Measurements from ENCODE around the gene AEBP2. TPM values are rescaled to one million over a fixed set of nuclear protein-coding genes. Genes with fewer than 3 reads are reported as not detected.

The AEBP2 gene
- total and polyA plus RNA-seq, 9 of the 15 experiments (the other 6 are each of a cell fraction or from before 2014, with no cell fraction given), result 5.7 to 43.7 (median 10.3) TPM

DNA sequence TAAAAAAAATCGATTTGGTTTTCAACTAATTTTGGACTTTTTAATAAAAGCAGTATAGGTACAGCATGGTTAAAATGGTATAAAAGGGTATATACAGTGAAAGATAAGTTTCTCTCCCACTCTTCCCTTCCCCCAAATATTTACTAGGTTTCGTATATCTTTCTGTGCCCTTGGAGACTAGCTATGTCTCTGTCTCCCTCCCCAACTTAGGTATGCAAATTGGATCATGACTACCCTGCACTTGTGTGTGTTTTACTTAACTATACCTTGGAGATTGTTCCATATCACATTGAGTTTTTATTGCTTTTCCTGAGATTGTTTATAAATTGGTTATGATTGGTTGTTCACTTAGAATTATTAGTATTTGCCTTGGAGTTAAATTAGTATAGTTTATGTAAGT, 19.4 kb downstream of the AEBP2 start:
- 69% methylated on average over 2 of the region's 2 CpGs for WGBS (ENCODE audit: insufficient coverage, low coverage, missing lambda C conversion rate)
- BruUV-seq (replicated peaks), result no TSS peak
- no peak overlapping the region for H3K4me2 ChIP-seq (ENCODE audit: insufficient read depth, low read length)
- TF ChIP-seq JUN (IDR thresholded peaks at IDR 0.05; ENCODE audit: borderline replicate concordance, low read depth, low read length), result no peak
- TF ChIP-seq JUN (CRISPR knock-in tag; IDR thresholded peaks at IDR 0.05; ENCODE audit: borderline replicate concordance), result no peak
- no peak for TF ChIP-seq MAZ (CRISPR knock-in tag; conservative IDR thresholded peaks at IDR 0.05 in 1 of 2, IDR thresholded peaks at IDR 0.05 in 1 of 2)
- TF ChIP-seq SETDB1 (IDR thresholded peaks at IDR 0.05; ENCODE audit: low read length), result no peak
- TF ChIP-seq, protein P1, sequence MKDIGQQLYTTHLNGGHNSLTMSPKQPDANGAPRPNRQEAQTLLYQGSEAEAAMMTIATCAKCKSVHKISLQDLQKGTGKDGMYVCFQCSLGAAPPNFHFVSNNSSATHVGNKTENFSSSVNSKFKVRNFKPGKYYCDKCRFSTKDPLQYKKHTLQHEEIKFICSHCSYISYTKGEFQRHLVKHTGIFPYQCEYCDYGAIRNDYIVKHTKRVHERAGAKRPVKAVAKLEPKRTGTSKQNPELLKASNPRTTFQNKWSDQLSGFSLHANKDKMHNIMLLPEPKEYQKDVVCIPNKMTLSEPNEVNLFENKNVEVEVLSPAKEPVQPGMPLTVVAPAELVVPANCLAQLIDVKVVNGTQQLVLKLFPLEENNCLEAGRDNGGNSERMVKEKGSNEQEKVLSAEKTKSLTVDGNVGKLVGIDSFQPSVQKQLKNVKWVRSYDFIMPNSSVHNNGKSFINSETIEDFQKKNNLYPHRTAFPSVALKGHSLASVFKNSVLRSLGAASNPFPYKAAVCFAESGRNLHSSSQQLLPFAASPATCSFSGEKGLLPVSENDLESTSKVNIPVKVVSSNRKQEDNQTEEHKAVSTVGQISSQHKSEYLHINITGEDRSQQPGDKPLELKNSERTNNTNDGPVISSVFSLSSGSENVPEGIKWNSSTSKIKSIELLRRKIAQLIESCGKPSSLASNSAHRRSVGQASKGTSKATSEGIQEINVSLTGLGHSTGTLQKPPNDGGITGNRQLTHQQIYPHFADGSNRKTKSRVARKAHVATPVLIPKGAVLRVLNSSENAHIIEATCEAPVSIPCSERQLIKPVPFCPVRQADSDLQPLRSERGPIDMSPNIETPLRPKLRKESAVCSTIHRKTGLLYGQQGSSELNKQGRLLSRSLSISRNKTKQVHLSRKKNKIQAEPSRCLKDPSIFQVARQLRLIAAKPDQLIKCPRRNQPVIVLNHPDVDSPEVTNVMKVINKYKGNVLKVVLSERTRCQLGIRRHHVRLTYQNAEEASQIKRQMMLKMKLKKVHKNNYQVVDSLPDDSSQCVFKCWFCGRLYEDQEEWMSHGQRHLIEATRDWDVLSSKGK (CRISPR knock-in tag; IDR thresholded peaks at IDR 0.05), result no peak
- no peak for TF ChIP-seq OTX1 (CRISPR knock-in tag; IDR thresholded peaks at IDR 0.05)
- TF ChIP-seq, protein P2, sequence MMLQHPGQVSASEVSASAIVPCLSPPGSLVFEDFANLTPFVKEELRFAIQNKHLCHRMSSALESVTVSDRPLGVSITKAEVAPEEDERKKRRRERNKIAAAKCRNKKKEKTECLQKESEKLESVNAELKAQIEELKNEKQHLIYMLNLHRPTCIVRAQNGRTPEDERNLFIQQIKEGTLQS (IDR thresholded peaks at IDR 0.05), result no peak
- TF ChIP-seq, protein P2 (CRISPR knock-in tag; conservative IDR thresholded peaks at IDR 0.05), result no peak
- TF ChIP-seq, protein P3, sequence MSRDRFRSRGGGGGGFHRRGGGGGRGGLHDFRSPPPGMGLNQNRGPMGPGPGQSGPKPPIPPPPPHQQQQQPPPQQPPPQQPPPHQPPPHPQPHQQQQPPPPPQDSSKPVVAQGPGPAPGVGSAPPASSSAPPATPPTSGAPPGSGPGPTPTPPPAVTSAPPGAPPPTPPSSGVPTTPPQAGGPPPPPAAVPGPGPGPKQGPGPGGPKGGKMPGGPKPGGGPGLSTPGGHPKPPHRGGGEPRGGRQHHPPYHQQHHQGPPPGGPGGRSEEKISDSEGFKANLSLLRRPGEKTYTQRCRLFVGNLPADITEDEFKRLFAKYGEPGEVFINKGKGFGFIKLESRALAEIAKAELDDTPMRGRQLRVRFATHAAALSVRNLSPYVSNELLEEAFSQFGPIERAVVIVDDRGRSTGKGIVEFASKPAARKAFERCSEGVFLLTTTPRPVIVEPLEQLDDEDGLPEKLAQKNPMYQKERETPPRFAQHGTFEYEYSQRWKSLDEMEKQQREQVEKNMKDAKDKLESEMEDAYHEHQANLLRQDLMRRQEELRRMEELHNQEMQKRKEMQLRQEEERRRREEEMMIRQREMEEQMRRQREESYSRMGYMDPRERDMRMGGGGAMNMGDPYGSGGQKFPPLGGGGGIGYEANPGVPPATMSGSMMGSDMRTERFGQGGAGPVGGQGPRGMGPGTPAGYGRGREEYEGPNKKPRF (IDR thresholded peaks at IDR 0.05; ENCODE audit: low read depth, low read length), result no peak
- no peak for TF ChIP-seq CEBPG (CRISPR knock-in tag; IDR thresholded peaks at IDR 0.05)
- no peak for TF ChIP-seq CEBPG (tag; conservative IDR thresholded peaks at IDR 0.05 in 1 of 2, IDR thresholded peaks at IDR 0.05 in 1 of 2)
- TF ChIP-seq, protein P4, sequence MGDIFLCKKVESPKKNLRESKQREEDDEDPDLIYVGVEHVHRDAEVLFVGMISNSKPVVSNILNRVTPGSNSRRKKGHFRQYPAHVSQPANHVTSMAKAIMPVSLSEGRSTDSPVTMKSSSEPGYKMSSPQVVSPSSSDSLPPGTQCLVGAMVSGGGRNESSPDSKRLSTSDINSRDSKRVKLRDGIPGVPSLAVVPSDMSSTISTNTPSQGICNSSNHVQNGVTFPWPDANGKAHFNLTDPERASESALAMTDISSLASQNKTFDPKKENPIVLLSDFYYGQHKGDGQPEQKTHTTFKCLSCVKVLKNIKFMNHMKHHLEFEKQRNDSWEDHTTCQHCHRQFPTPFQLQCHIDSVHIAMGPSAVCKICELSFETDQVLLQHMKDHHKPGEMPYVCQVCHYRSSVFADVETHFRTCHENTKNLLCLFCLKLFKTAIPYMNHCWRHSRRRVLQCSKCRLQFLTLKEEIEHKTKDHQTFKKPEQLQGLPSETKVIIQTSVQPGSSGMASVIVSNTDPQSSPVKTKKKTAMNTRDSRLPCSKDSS (IDR thresholded peaks at IDR 0.05; ENCODE audit: low read depth, partially characterized antibody), result no peak
- TF ChIP-seq ZNF184 (CRISPR knock-in tag; IDR thresholded peaks at IDR 0.05), result no peak
- TF ChIP-seq ZNF780A (CRISPR knock-in tag; IDR thresholded peaks at IDR 0.05), result no peak
- no peak for TF ChIP-seq FOXK2 (conservative IDR thresholded peaks at IDR 0.05 in 1 of 2, IDR thresholded peaks at IDR 0.05 in 1 of 2; ENCODE audit: low read depth in 2 of 2)

More for the DNA sequence above, 19.4 kb downstream of the AEBP2 start:
- peaks cover 86% of the 10 kb centered on the region for H3K79me2 ChIP-seq (ENCODE audit: control insufficient read depth, insufficient read depth, low read length)
- DNase-seq (ENCODE audit: extremely low read depth in 1 of 4, low spot score in 3 of 4), result no peak
- intact Hi-C loops (cut with micrococcal nuclease) (no loop called here), in situ Hi-C loops (cut with MboI) (no loop called here)
- no peak overlapping the region for H3K27ac ChIP-seq (ENCODE audit: extremely low read depth, low read depth, low read length)
- H3K9me3 ChIP-seq (replicated peaks; ENCODE audit: control insufficient read depth, insufficient read depth, low read depth, low read length), result no peaks in the 10 kb centered on the region
- ChIA-PET POLR2A (no interaction called here), CTCF (ENCODE audit: low intra/inter-chr PET ratio) (no interaction called here)
- peaks cover 9% of the 10 kb centered on the region for H3K9me1 ChIP-seq (ENCODE audit: control insufficient read depth, insufficient read depth, low read length)
- FAIRE-seq, result no peak
- peaks cover 15% of the 10 kb centered on the region; the same call in 1 of the 2 replicates for H4K20me1 ChIP-seq (replicated peaks; ENCODE audit: control insufficient read depth, insufficient read depth, low read length)
- no peak overlapping the region for H3K4me3 ChIP-seq
- peaks cover 19% of the 10 kb centered on the region for H3K36me3 ChIP-seq (ENCODE audit: control insufficient read depth, insufficient read depth, low read length)
- H2AFZ ChIP-seq (ENCODE audit: low read depth, low read length), result no peak overlapping the region
- no peak for ATAC-seq
- peaks cover 6 to 10% of the 10 kb centered on the region in 2 experiments; a peak in 3 of 5 replicates for H3K4me1 ChIP-seq (replicated peaks in 1 of 2; ENCODE audit: control insufficient read depth in 2 of 2, insufficient read depth in 2 of 2, low read length in 2 of 2)
- H3K27me3 ChIP-seq (ENCODE audit: control insufficient read depth in 2 of 2, insufficient read depth in 2 of 2, low read length in 2 of 2), result no peaks in the 10 kb centered on the region
- H3K9ac ChIP-seq (ENCODE audit: insufficient read depth in 1 of 2, low read depth in 2 of 2, low read length in 2 of 2), result no peak overlapping the region

All from K562 (cell line).